GM12872 (cell line): ENCODE results near the gene SMYD2.

Experiments
- CTCF ChIP-seq: IDR thresholded peaks from 3 replicates; pipeline ENCODE4 v1.5.1; 2011; ENCODE audit warnings: low read depth, mild to moderate bottlenecking, low read length, moderate library complexity; ENCODE audit not compliant: insufficient read depth

Gene SMYD2

GRCh38 chr1:214318956-214319736 lies 38.2 kb downstream of the SMYD2 start:
- no peak for TF ChIP-seq CTCF

- no peak for TF ChIP-seq CTCF
Observed at GRCh38 chr1:214319938-214320337, 39.0 kb downstream of the SMYD2 start.

- TF ChIP-seq CTCF = no peak
Observed at GRCh38 chr1:214321705-214322453, 40.9 kb downstream of the SMYD2 start.

- TF ChIP-seq CTCF = no peak
Observed at GRCh38 chr1:214324896-214325800, 44.2 kb downstream of the SMYD2 start.

GRCh38 chr1:214326406-214326805 lies 45.4 kb downstream of the SMYD2 start:
- no peak for TF ChIP-seq CTCF

GRCh38 chr1:214327514-214327913 lies 46.6 kb downstream of the SMYD2 start:
- TF ChIP-seq CTCF = no peak

- TF ChIP-seq CTCF = peak; percentile 97
Observed at GRCh38 chr1:214328770-214329469, 48.0 kb downstream of the SMYD2 start.
